ENCODE measurements around the gene ACTRT2.

Gene ACTRT2

GRCh38 chr1:3026124-3026523, 4.9 kb downstream of the ACTRT2 start:
- no peak overlapping the region for H3K4me3 ChIP-seq (ENCODE audit: low read length)
- DNase-seq (ENCODE audit: low read depth): no peak
- TF ChIP-seq, protein P1, sequence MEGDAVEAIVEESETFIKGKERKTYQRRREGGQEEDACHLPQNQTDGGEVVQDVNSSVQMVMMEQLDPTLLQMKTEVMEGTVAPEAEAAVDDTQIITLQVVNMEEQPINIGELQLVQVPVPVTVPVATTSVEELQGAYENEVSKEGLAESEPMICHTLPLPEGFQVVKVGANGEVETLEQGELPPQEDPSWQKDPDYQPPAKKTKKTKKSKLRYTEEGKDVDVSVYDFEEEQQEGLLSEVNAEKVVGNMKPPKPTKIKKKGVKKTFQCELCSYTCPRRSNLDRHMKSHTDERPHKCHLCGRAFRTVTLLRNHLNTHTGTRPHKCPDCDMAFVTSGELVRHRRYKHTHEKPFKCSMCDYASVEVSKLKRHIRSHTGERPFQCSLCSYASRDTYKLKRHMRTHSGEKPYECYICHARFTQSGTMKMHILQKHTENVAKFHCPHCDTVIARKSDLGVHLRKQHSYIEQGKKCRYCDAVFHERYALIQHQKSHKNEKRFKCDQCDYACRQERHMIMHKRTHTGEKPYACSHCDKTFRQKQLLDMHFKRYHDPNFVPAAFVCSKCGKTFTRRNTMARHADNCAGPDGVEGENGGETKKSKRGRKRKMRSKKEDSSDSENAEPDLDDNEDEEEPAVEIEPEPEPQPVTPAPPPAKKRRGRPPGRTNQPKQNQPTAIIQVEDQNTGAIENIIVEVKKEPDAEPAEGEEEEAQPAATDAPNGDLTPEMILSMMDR (conservative IDR thresholded peaks at IDR 0.05; ENCODE audit: low read depth, low read length): no peak

- DNase-seq (ENCODE audit: low read depth): no peak
- TF ChIP-seq, protein P1 (conservative IDR thresholded peaks at IDR 0.05; ENCODE audit: low read depth, low read length): no peak
- H3K4me3 ChIP-seq (ENCODE audit: low read length): no peak overlapping the region
Measured at GRCh38 chr1:3026581-3027391, 5.5 kb downstream of the ACTRT2 start.

DNA sequence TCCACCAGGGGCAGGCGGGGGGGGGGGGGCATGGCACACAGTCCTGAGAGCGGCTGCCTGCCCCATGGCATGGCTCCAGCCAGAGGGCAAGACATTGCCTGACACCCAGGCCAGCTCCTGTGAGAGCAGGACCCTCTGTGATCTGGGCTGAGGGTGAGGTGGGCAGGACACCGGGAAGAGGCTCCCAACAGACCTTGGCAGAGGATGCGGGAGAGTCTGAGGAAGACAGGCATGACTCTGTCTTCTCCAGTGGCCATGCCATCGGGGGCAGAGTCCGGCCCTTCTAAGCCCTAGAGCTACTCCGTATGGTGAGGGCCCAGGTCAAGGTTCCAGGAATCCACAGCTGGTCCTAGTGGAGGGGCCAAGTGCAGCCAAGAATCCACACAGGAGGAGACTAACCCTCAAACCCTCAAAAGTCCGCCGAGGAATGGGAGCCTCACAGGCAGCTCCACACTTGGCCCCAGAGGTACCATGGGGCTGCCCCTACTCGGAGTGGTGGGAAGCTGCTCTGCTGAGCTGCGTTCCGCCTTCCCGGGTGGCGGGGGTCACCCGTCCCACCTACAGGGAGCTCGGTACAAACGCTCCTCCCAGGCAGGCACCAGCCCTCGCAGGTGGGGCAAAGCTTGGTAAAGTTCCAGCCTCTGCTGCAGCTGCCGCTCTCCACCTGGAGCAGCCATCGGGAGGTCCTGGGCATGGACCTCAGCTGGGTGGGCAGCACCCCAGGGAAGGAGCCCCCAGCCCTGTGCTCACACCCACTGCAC, 6.5 kb downstream of the ACTRT2 start:
- DNase-seq (ENCODE audit: low read depth): no peak
- no peak overlapping the region for H3K4me3 ChIP-seq (ENCODE audit: low read length)
- TF ChIP-seq, protein P1 (conservative IDR thresholded peaks at IDR 0.05; ENCODE audit: low read depth, low read length): no peak

DNA sequence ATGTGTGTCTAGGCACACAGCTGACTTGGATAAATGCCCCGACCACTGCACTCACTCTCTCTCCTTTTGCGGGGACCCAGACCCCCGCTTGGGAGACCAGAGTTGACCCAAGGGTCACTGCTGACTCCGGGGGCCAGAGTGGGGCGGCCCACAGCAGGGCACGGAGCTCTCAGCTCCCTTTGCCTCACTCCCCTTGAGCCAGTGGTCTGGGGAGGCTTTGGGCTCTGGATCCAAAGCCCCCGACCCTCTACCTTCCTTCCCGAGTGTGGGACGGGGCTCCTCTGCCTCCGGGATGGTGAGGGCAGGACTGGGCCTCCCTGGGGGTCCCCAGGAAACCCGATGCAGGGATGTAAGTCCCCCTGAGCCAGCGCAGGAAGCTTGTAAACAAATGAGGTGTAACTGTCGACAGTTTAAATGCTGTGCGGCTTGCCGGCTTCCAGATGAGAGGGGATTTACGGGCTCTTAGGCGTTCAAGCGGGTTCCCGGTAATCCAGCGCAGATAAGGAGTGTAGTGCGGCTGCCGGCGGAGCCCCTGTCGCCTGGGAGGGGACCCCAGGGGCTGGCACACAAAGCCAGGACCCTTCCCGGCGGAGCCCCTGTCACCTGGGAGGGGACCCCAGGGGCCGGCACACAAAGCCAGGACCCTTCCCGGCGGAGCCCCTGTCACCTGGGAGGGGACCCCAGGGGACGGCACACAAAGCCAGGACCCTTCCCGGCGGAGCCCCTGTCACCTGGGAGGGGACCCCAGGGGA, 7.4 kb downstream of the ACTRT2 start:
- TF ChIP-seq, protein P1 (conservative IDR thresholded peaks at IDR 0.05; ENCODE audit: low read depth, low read length): no peak
- H3K4me3 ChIP-seq (ENCODE audit: low read length): no peak overlapping the region
- no peak for DNase-seq (ENCODE audit: low read depth)

DNA sequence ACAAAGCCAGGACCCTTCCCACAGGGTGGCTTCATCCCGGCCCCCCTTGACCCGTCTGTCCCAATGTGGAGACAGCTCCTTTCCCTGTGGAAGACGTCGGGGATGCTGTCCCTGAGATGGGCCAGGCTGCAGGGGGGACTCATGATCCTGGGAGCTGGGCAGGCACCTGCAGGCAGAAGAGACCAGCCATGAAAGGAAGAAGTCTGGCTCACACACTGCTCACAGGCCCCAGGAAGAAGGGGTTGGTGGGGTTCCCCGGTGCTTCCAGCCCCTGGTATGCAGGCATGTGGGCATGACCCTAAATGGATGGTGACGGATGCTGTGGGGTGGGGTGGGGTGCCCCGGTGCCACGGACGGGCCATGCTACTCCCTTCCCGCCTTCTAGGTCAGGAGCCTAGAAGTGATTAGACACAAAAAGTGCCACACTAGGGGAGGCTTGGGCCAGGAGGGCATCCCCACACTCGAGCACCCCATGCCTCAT, 8.3 kb downstream of the ACTRT2 start:
- TF ChIP-seq, protein P1 (conservative IDR thresholded peaks at IDR 0.05; ENCODE audit: low read depth, low read length): no peak
- H3K4me3 ChIP-seq (ENCODE audit: low read length): no peak overlapping the region
- DNase-seq (ENCODE audit: low read depth): no peak

DNA sequence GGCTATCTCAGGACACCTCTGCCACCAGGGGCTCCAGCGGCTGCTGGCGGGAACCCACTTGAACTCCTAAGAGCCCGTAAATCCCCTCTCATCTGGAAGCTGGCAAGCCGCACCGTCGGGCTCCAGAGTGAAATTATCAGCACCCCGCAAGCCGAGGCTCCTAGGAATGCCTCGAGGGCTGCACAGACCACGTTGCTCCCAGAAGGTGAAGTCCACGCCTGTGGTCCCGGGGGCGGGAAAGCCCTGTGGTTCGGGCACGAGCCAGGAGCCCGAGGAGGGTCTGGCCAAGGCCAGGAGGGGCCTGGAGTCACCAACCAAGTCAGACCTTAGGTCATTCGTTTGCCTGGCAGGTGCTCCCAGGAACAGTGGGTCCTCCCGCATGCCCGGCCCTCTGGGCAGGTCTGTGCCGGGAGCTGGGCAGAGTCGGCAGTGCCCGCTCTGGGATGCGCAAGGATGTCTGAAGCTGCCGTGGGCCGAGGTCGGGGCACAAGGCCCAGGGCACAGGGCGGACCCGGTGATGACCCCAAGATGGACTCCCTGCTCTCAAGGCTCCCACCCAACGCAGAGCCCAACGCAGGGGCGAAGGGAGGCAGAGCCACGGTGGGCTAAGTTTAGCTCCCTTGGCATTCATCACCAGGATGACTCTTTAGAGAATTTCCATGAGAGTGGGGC, 8.9 kb downstream of the ACTRT2 start:
- H3K4me3 ChIP-seq (ENCODE audit: low read length): no peak overlapping the region
- TF ChIP-seq, protein P1 (conservative IDR thresholded peaks at IDR 0.05; ENCODE audit: low read depth, low read length): no peak
- DNase-seq (ENCODE audit: low read depth): no peak

All from retinal pigment epithelial cell (primary cell).